HepG2 (cell line): ENCODE measurements around the gene OR6S1. TPM values are rescaled to one million over a fixed set of nuclear protein-coding genes. Genes with fewer than 3 reads are reported as not detected.

Experiments
- BCL6 ChIP-seq: IDR thresholded peaks from 2 replicates; pipeline ENCODE4 v1.6.1; 2016; ENCODE audit warnings: missing genetic modification reagents, missing compliant biosample characterization
- BORCS8-MEF2B ChIP-seq: sonication (generic); formaldehyde crosslinking; IDR thresholded peaks from 2 replicates; pipeline ENCODE4 v1.8.0; 2022; ENCODE audit warnings: mild to moderate bottlenecking, missing genetic modification reagents
- DPF2 ChIP-seq: sonication (generic); formaldehyde crosslinking; IDR thresholded peaks from 2 replicates; pipeline ENCODE4 v1.4.0; 2020; ENCODE audit warnings: mild to moderate bottlenecking, low read depth, missing genetic modification reagents, borderline replicate concordance
- KLF11 ChIP-seq: IDR thresholded peaks from 2 replicates; pipeline ENCODE4 v1.6.1; 2016; ENCODE audit warnings: missing compliant biosample characterization
- KLF13 ChIP-seq: sonication (generic); formaldehyde crosslinking; IDR thresholded peaks from 2 replicates; pipeline ENCODE4 v1.4.0; 2020; ENCODE audit warnings: mild to moderate bottlenecking, missing genetic modification reagents
- KMT2A ChIP-seq: sonication (generic); formaldehyde crosslinking; IDR thresholded peaks from 2 replicates; pipeline ENCODE4 v1.4.0; 2020; ENCODE audit warnings: missing genetic modification reagents
- LCORL ChIP-seq, 2 experiments: fragments of 450-650 bp in 1 of 2; sonication (generic) in 1 of 2; formaldehyde crosslinking in 1 of 2; IDR thresholded peaks; 2 replicates each; pipeline versions ENCODE4 v1.5.0 to v1.6.1; 2017 to 2020; ENCODE audit warnings: antibody characterized with exemption in 1 of 2, missing genetic modification reagents in 1 of 2
- MED1 ChIP-seq: sonication (generic); formaldehyde crosslinking; IDR thresholded peaks from 2 replicates; pipeline ENCODE4 v1.4.0; 2020; ENCODE audit warnings: missing genetic modification reagents
- NFIB ChIP-seq: sonication (generic); formaldehyde crosslinking; IDR thresholded peaks from 2 replicates; pipeline ENCODE4 v1.9.0; 2021; ENCODE audit warnings: missing genetic modification reagents, mild to moderate bottlenecking, borderline replicate concordance
- PAXIP1 ChIP-seq: sonication (generic); formaldehyde crosslinking; conservative IDR thresholded peaks from 2 replicates; pipeline ENCODE4 v1.4.0; 2020; ENCODE audit warnings: mild to moderate bottlenecking, missing genetic modification reagents, moderate library complexity
- POLR2AphosphoS2 ChIP-seq: IDR thresholded peaks from 2 replicates; pipeline ENCODE4 v1.6.1; 2011; ENCODE audit warnings: low read depth, low read length, improper control_type of control experiment
- POLR2AphosphoS5 ChIP-seq: IDR thresholded peaks from 2 replicates; pipeline ENCODE4 v1.6.1; 2012; ENCODE audit warnings: low read depth, low read length
- SP2 ChIP-seq: sonication (generic); formaldehyde crosslinking; IDR thresholded peaks from 2 replicates; pipeline ENCODE4 v1.5.1; 2020; ENCODE audit warnings: mild to moderate bottlenecking, missing genetic modification reagents
- THYN1 ChIP-seq: sonication (generic); formaldehyde crosslinking; IDR thresholded peaks from 2 replicates; pipeline ENCODE4 v1.8.1; 2023; ENCODE audit warnings: low read depth, mild to moderate bottlenecking, moderate library complexity, missing genetic modification reagents, borderline replicate concordance
- ZGPAT ChIP-seq: IDR thresholded peaks from 2 replicates; pipeline ENCODE4 v1.6.1; 2016; ENCODE audit warnings: mild to moderate bottlenecking
- ZHX1 ChIP-seq: sonication (generic); formaldehyde crosslinking; IDR thresholded peaks from 2 replicates; pipeline ENCODE4 v1.8.1; 2022; ENCODE audit warnings: low read depth, mild to moderate bottlenecking, missing genetic modification reagents
- ZNF33A ChIP-seq: sonication (generic); formaldehyde crosslinking; IDR thresholded peaks from 2 replicates; pipeline ENCODE4 v1.5.1; 2020; ENCODE audit warnings: missing genetic modification reagents, mild to moderate bottlenecking, moderate library complexity, borderline replicate concordance
- ZNF780A ChIP-seq: sonication (generic); formaldehyde crosslinking; IDR thresholded peaks from 2 replicates; pipeline ENCODE4 v1.8.0; 2022; ENCODE audit warnings: mild to moderate bottlenecking, missing genetic modification reagents, moderate library complexity
- polyA plus RNA-seq, 8 experiments: library from polyadenylated mRNA; depleted of rRNA in 3 of 8; stranded (reverse) in 7 of 8; unstranded in 1 of 8; fragments of >200 nt; fragmentation: Illumina TruSeq in 4 of 8; extraction: Trizol in 4 of 8; gene quantifications; 2 replicates each; pipeline versions ENCODE4 v1.2.1 to v1.2.3, GENCODE V29; 2011 to 2016; ENCODE audit warnings: low read depth in 4 of 8, missing spikeins in 1 of 8, mixed read lengths in 1 of 8; ENCODE audit not compliant: insufficient read depth in 1 of 8
- total RNA-seq, 5 experiments: library from RNA; depleted of rRNA; stranded (reverse); fragments of >200 nt; fragmentation: Illumina TruSeq; extraction: Trizol; gene quantifications; 2 replicates each; pipeline ENCODE4 v1.2.3, GENCODE V29; 2016; ENCODE audit warnings: low read depth in 1 of 5
- TF ChIP-seq, protein P1 (sequence below): IDR thresholded peaks from 2 replicates; pipeline ENCODE4 v1.6.1; 2016; ENCODE audit warnings: missing compliant biosample characterization, missing genetic modification reagents, borderline replicate concordance
- TF ChIP-seq, protein P2 (sequence below): sonication (generic); formaldehyde crosslinking; IDR thresholded peaks from 2 replicates; pipeline ENCODE4 v1.8.1; 2023; ENCODE audit warnings: mild to moderate bottlenecking, missing genetic modification reagents, borderline replicate concordance

OR6S1 gene
- total and polyA plus RNA-seq, 2 of the 13 experiments (the other 11 are each of a cell fraction or from before 2014, with no cell fraction given) = 0.09 TPM; not detected in 1

DNA sequence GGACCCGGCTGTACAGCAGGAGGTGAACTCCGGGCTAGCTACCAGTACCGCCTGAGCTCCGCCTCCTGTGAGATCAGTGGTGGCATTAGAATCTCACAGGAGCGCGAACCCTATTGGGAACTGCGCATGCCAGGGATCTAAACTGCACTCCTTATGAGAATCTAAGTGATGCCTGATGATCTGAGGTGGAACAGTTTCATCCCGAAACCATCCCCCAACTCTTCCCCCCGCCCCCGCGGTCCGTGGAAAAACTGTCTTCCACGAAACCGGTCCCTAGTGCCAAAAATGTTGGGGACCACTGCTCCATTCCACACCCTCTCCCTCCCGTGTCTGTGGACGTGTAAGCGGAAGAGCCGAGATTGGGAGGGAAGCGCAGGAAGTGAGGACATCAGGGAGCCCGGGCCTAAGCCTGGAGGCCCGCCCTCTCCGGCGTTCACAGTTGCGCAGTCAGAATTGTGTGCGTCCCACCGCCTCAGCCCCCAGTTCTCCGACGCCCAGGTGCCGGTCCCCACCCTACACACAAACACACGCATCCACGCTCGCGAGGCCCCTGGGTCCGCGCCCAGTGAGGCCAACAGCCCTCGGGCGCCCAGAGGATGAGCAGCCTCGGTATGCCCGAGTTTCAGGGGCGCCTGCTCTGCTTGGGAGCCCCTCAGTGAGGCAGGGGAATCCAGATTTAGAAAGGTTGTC is 41.1 kb upstream of the OR6S1 start (continued):
- TF ChIP-seq ZNF780A (CRISPR knock-in tag) = peak; percentile 88; the same call in 1 of the 2 replicates
- TF ChIP-seq, protein P1, sequence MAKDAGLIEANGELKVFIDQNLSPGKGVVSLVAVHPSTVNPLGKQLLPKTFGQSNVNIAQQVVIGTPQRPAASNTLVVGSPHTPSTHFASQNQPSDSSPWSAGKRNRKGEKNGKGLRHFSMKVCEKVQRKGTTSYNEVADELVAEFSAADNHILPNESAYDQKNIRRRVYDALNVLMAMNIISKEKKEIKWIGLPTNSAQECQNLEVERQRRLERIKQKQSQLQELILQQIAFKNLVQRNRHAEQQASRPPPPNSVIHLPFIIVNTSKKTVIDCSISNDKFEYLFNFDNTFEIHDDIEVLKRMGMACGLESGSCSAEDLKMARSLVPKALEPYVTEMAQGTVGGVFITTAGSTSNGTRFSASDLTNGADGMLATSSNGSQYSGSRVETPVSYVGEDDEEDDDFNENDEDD (CRISPR knock-in tag) = peak; percentile 76
- no peak; the same call in 1 of the 2 replicates for TF ChIP-seq ZGPAT (CRISPR knock-in tag)
- peak; percentile 97 for TF ChIP-seq POLR2AphosphoS5
- peak; percentile 80 for TF ChIP-seq SP2 (CRISPR knock-in tag)
- TF ChIP-seq NFIB (CRISPR knock-in tag) = no peak
- no peak for TF ChIP-seq BCL6 (CRISPR knock-in tag)
- TF ChIP-seq THYN1 (CRISPR knock-in tag) = no peak
- TF ChIP-seq PAXIP1 = peak; percentile 21; the same call in 1 of the 2 replicates
- peak; percentile 86; the same call in 1 of the 2 replicates for TF ChIP-seq ZHX1 (CRISPR knock-in tag)
- no peak for TF ChIP-seq LCORL (IDR thresholded peaks at IDR 0.05)
- no peak for TF ChIP-seq LCORL (CRISPR knock-in tag; IDR thresholded peaks at IDR 0.05)
- TF ChIP-seq MED1 (CRISPR knock-in tag) = no peak; the same call in 1 of the 2 replicates
- peak; percentile 48; the same call in 1 of the 2 replicates for TF ChIP-seq BORCS8-MEF2B (CRISPR knock-in tag)
- no peak for TF ChIP-seq ZNF33A
- TF ChIP-seq, protein P2, sequence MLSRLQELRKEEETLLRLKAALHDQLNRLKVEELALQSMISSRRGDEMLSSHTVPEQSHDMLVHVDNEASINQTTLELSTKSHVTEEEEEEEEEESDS (CRISPR knock-in tag) = no peak
- peak; percentile 79; the same call in 1 of the 2 replicates for TF ChIP-seq KLF13 (CRISPR knock-in tag)
- 0 out of 2 replicates have a peak, but pooled peaks have one; percentile 0 for TF ChIP-seq KMT2A (CRISPR knock-in tag)
- no peak for TF ChIP-seq POLR2AphosphoS2
- no peak for TF ChIP-seq DPF2 (CRISPR knock-in tag)
- TF ChIP-seq KLF11 (CRISPR knock-in tag) = peak; percentile 46; the same call in 1 of the 2 replicates
